Skin epidermis (tissue), 12 donors: Measurements from ENCODE around the gene SIPA1L3.
A peak's percentile ranks its signal among the peaks of the same experiment; 100 is the strongest.

Source experiments
- H3K27ac ChIP-seq, 21 experiments: fragments of 200-600 bp; sonication (generic) in 11 of 21; one replicate each; pipeline ENCODE4 v1.5.0; 2020; ENCODE audit warnings: mild to moderate bottlenecking in 3 of 21, inconsistent platforms in 2 of 21, moderate library complexity in 2 of 21
- H3K4me3 ChIP-seq, 7 experiments: fragments of 200-600 bp; sonication (generic) in 2 of 7; one replicate each; pipeline ENCODE4 v1.5.0; 2020; ENCODE audit warnings: inconsistent platforms in 2 of 7, mild to moderate bottlenecking in 2 of 7, moderate library complexity in 1 of 7

The SIPA1L3 gene

DNA sequence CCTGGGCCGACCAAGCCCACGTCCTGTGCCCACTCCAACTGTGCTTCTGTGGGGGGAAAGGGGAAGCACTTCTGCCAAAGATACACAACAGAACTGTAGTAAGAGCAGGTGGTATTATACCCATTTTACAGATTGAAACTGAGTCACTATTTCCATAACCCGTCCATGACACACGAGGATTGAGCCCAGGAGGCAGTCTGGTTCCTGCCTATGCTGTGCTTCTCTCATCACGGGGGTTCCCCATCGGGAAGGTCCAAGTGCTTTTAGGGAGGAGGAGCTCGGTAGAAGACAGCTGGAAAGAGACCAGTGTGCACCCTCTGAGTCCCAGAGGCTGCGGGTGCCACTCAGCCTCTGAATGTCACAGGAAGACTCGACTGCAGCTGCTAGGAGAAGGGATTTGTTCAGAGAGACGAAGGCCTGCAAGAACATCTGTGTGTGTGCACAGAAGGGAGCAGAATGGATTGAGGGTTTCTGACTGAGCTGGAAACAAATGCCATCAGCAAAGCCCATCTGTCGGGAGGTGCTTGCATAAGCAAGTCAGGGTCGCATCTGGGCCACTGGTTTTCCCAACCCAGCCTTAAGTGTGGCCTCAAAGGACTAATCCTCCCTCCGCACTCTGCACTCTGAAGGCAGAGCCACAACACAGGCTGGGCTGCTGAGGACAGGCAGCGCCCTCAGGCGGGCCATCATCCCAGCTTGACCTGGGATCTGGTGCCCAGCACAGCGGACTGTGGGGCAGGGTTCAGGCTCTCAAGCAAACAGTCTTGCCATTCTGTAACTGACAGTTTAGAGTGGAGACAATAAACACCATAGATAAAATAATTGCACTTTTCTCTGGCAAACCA lies 167.1 kb downstream of the SIPA1L3 start:
- no peak overlapping the region for H3K27ac ChIP-seq
- H3K4me3 ChIP-seq, result no peak overlapping the region

DNA sequence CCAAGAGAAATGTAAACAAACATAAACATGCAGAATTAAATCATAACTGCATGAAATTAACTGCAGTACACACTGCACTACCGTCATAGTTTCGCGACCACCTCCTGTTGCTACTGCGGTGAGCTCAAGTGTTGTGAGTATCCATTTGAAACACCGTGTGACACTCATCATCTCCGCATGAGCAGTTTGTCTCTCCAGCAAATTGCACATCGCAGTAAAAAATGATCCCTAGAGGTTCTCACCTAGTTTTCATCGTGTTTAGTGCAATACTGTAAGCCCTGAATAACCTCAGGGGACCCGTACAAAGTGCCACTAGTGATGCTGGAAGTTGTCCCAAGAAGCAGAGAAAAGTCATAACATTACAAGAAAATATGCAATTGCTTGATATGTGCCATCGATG lies 169.3 kb downstream of the SIPA1L3 start:
- no peak overlapping the region for H3K27ac ChIP-seq
- H3K4me3 ChIP-seq, result no peak overlapping the region

DNA sequence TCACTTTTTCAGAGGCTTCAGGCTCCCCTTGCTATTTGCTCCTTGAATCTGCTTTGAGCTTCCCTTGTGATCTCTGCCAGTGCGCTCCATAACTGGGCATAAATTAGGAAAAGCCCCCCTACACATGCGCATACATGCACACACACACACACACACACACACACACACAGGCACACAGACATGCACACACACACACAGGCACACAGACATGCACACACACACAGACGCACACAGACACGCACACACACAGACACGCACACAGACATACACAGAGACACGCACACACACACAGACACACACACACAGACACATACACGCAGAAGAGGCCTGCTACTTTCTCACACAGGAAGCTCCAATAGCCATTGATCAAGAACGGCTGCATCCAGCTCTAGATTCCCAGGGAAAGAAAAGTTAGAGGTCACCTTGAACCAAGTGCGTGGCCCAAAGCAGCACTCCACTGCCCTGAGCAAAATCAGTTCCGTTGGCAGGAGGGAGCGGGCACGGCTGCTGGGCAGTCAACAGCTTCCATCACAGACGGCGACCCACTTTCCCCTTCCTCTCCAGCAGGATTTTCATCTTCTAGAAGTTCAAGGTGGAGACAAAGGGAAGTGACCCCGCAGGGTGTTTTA lies 171.4 kb downstream of the SIPA1L3 start:
- Histone ChIP-seq H3K27ac (no peak overlapping the region), H3K4me3 (no peak overlapping the region)

DNA sequence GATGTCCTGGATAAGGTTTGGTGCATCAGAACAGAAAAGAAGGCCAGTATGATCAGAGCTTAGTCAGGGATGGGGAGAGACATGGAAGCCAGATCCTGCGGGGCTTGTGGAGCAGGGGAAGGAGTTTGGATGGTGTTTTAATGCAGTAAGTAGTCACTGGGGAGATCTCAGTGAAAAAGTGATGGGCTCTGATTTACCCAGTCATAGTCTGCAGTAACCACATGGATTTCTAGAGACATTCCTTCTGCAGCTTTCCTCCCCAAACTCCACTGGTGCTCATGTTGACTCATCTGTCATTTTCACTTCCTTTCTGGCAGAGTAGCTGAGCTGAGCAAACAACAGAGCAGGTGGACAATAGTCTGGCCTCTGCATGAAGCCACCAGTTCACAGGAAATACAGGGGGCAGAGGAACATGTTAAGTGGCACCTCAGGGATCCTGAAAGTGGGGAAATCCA lies 172.9 kb downstream of the SIPA1L3 start:
- no peak overlapping the region for H3K27ac ChIP-seq
- no peak overlapping the region for H3K4me3 ChIP-seq

DNA sequence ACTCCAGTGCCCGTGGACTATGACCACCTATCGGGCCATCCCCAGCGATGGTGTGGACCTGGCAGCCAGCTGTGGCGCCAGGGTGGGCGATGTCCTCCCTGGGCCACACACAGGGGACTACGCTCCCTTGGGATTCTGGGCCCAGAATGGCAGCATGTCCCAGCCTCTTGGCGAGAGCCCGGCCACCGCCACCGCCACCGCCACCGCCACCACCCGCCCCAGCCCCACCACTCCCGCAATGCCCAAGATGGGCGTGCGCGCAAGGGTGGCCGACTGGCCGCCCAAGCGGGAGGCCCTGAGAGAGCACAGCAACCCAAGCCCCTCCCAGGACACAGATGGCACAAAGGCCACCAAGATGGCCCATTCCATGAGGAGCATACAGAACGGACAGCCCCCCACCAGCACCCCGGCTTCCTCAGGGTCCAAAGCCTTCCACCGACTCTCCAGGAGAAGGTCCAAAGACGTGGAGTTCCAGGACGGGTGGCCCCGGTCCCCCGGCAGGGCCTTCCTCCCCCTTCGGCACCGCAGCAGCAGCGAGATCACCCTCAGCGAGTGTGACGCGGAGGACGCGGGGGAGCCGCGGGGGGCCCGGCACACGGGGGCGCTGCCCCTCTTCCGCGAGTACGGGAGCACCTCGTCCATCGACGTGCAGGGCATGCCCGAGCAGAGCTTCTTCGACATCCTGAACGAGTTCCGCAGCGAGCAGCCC lies 174.7 kb downstream of the SIPA1L3 start:
- H3K27ac ChIP-seq, result no peak overlapping the region
- no peak overlapping the region for H3K4me3 ChIP-seq

DNA sequence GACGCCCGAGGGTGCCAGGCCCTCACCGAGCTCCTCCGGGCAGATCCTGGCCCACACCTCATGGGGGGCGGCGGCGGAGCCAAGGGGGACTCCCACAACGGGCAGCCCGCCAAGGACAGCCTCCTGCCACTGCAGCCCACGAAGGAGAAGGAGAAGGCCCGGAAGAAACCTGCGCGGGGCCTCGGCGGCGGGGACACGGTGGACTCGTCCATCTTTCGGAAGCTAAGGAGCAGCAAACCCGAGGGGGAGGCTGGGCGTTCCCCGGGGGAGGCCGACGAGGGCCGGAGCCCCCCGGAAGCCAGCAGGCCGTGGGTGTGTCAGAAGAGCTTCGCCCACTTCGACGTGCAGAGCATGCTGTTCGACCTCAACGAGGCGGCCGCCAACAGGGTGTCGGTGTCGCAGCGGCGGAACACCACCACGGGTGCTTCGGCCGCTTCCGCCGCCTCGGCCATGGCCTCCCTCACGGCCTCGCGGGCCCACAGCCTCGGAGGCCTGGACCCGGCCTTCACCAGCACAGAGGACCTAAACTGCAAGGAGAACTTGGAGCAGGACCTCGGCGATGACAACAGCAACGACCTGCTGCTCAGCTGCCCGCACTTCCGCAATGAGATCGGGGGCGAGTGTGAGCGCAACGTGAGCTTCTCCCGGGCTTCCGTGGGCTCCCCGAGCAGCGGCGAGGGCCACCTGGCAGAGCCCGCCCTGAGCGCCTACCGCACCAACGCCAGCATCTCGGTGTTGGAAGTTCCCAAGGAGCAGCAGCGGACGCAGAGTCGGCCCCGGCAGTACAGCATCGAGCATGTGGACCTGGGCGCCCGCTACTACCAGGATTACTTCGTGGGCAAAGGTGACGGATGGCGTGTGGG lies 175.5 kb downstream of the SIPA1L3 start:
- no peak overlapping the region for H3K4me3 ChIP-seq
- H3K27ac ChIP-seq, result no peak overlapping the region

DNA sequence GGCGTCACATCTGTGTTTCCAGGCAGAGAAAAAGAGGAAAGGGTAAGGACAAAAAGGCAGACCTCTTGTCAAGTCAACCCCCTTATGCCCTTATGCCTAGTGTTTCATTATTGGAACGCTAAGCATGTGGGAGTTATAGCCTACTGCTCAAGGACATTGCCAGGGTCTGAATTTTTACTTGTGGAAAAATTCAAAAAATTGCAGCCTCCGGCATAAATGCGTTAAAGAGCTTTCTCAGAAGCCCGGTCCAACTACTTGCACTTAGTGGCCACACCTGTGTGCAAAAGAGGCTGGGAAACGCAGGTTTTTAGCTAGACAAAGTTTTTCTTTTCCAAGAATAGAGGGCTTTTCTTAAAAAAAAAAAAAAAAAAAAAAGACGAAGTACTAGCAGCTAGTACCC lies 177.2 kb downstream of the SIPA1L3 start:
- no peak overlapping the region for H3K4me3 ChIP-seq
- no peak overlapping the region for H3K27ac ChIP-seq

DNA sequence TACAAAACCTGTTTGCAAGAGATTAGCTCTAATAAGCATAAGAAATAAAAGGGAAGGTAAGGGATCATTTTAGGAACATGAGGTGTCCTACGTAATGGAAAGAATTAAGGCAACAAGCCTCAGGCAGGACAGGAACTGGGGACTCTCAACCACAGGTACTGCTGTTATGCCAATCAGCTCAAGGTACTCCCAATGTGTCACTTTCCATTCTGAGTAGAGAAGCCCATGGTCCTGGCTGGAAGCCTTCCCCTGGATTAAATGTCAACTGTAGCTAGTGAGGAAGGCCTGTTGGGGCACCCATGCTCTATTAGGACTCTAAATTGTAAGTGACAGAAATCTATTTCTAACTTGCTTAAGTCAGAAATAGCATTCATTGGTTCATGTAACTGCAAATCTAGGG lies 182.4 kb downstream of the SIPA1L3 start:
- Histone ChIP-seq H3K27ac (no peak overlapping the region), H3K4me3 (no peak overlapping the region)

DNA sequence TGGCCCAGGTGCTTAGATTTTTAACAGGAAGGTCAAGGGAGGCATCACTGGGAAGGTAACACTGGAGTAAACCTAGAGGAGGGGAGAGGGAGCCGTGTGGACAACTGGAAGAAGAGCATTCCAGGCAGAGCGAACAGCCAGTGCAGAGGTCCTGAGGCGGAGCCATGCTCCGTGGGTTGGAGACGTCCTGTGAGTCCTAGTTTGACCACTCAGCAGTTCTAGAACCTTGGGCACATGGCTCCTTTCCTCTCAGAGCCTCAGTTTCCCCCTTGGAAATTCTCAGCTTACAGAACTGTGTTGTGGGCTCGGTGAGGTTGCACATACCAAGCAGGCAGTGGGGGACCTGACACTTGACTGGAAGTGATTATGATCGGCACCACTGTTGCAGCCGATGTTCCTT lies 186.1 kb downstream of the SIPA1L3 start:
- Histone ChIP-seq H3K27ac (no peak overlapping the region), H3K4me3 (no peak overlapping the region)

DNA sequence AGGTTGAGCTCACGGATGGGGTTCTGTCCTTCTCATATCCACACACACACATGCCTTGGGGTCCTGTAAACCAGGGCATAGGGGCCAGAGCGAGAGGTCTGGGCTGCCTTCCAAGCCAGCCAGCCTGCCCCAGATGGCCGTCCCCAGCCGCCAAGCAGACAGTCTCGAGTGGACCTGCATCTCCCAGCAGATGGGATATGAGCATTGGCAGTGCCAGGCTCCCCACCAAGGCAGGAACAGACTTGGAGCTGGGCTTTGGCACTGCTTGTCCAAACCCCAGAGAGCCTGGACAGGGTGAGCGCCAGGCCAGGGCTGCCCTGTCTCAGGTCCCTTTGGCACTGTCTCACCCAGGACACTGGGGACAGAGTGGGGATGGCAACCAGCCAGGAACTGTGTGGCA lies 186.6 kb downstream of the SIPA1L3 start:
- Histone ChIP-seq H3K27ac (no peak overlapping the region), H3K4me3 (no peak overlapping the region)

DNA sequence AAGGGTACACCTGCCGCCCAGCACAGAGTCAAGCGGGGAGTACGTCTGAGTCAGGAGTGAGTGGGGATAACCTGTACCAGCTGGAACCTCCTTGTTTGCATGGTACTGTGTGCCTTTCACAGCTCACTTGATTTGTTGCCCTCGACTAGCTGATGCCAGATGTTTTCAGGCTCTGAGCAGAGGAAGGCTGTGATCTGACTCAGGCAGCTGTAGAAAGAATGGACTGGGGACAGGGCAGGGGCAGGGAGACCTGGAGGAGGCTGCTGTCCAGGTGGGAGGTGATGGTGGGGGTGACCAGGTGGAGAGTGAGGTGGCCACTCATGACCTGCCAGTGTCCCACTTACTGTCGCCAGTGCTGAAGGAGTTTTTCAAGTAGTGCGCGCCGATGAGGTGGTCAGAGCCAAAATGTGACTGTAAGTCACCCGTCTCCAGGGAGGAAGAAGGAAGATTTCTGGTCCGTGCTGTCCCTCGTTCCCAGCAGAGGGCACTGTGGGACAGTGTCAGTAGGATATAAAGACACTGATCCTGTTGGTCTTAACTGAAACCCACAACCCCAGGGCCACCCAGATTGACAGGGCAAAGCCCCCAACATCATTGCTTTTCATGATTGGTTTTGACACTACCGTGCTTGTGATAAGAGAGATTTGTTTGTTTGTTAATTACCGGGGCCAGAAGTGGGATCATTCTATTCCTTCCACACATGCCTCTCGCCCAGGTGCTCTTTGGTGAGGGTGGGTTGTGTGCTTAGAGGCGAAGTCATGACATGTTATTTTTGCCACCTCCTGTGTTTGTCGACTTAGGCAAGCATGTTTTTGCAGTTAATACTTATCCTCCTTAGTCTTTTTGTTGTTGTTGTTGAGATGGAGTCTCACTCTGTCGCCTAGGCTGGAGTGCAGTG lies 188.7 kb downstream of the SIPA1L3 start:
- Histone ChIP-seq H3K27ac (peak overlapping the region in 1 of 21 experiments; percentile 21), H3K4me3 (no peak overlapping the region)

DNA sequence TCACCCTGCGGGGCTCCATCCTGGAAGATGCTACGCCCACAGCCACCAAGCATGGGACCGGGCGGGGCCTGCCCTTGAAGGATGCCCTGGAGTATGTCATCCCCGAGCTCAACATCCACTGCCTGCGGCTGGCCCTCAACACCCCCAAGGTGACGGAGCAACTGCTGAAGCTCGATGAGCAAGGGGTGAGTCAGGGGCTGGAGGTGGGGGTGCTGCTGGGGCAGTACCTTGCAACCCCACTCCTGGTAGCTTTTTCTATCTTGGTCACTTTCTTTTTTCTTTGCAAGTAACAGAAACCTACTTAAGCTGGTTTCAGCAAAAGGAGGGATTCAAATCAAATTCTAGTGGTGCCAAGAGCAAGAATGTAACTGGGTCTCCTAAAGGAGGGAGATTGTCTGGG lies 193.0 kb downstream of the SIPA1L3 start:
- no peak overlapping the region for H3K27ac ChIP-seq
- no peak overlapping the region for H3K4me3 ChIP-seq

DNA sequence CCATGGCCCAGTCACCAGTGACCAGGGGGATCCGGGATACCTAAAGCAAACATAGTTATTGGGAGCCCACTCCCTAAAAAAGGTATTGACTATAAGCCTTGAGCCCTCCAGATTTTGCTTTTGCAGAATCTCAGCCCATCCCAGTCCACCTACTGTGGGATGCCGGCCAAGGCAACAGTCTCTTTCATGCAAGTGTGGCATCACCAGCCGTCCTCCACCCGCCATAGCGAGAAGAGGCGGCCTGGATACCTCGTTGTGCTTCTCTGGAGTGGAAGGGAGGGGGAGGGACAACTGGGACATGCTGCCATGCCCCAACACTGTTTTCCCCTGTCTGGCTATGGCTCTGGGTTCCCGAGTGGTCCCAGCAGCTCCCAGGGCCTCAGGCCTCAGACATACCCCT lies 193.6 kb downstream of the SIPA1L3 start:
- no peak overlapping the region for H3K27ac ChIP-seq
- no peak overlapping the region for H3K4me3 ChIP-seq

DNA sequence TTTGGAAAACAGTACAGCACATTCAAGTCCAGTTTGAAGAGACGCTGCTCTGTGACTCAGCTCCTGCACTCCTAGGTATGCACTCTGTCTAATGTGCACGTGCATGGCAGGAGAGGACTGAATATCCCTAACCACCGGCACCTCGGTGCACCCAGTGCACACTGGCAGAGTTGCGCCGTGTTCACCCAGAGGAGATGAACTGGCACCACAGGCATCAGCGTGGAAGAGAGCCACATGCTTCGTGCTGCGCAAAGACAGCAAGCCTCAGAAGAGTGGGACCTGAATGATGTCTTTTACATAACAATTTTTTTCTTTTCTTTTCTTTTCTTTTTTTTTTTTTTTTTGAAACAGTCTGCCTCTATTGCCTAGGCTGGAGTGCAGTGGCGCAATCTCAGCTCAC lies 194.7 kb downstream of the SIPA1L3 start:
- H3K4me3 ChIP-seq, result no peak overlapping the region
- H3K27ac ChIP-seq, result no peak overlapping the region

DNA sequence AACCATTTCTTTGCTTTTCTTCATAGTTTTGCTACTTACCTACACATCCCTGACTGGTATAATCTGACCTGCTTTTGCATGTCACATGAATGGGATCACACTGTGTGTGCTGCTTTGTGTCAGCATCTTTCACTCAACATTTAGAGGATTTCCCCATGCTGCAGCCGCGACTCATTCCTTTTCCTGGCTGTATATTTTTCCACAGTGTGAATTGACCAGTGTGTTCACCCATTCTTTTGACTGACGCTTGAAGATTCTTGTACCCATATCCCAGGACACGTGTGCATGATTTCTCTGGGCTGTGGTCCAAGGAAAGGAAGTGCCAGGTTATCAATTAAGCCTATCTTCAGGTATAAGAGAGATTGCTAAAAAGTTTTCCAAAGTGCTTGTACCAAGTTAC lies 198.6 kb downstream of the SIPA1L3 start:
- no peak overlapping the region for H3K27ac ChIP-seq
- H3K4me3 ChIP-seq, result no peak overlapping the region

DNA sequence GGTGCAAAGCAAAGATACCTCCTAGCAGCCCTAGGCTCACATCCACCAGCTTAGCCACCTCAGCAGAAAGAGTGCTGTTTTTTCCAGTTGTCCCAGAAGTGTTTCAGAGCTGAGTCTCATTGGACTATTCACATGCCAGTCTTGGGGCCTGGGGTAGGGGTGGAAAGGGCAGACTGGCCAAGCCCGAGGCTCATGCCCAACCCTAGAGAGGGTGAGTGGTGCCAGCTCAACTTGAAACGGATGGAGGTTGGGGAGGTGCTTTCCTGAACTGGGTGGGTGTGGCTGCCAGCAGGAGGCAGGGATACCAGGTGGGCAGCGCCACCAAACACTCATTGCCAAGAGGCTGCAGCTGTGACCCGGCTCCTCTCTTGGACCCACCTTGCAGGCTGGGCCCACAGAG lies 200.1 kb downstream of the SIPA1L3 start:
- no peak overlapping the region for H3K4me3 ChIP-seq
- H3K27ac ChIP-seq, result no peak overlapping the region

DNA sequence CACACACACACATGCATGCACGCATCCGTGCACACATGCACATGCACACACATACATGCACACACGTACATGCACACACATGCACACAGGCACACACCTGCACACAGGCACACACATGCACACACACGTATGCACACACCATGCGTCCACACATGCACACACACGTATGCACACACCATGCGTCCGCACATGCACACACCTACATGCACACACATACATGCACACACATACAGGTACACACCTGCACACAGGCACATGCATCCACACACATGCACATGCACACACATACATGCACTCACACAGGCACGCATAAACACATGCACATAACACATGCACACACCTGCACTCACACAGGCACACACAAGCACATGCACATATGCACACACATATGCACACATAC lies 204.9 kb downstream of the SIPA1L3 start:
- Histone ChIP-seq H3K4me3 (no peak overlapping the region), H3K27ac (no peak overlapping the region)

DNA sequence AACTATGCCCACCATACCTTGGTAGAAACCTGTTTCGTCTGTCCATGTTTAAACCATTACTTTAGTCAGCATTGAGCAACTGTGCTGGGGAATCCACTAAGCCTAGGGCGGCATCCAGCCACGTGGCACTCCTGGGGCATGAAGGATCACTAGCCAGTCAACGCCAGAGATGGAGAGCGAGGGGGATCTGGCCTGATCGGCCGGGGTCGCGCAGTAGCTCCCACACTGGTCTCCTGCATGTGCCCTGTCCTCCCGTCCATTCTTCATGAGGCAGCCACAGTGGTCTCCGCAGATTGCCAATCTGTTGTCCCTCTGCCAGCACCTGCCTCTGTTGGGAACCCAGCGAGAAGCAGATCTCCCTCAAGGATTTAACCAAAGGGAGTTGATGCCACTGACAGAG lies 207.6 kb downstream of the SIPA1L3 start:
- no peak overlapping the region for H3K27ac ChIP-seq
- no peak overlapping the region for H3K4me3 ChIP-seq

DNA sequence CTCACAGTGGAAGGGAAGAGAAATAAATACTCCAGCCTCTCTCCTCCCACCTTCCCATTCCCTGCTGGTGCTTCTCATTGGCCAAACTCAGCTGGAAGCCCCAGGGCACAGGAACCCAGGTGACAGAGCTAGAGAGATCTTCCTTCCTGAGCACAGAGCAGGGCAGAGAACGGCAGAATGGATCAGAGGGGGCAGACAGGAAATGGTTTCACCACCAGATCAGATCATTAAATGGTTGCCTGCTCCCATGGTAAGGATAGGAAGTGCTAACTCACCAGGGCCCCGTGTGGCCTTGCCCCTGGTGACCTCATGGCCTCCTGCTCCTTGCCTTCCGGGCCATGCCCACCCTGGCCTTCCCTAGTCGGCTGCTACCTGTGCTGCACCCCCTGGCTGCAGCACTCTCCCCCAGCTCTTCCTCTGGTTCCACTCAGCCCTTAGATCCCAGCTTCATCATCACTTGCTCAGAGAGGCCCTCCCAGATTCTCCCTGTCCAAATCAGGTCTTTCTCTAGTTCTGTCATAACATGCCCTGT lies 208.3 kb downstream of the SIPA1L3 start:
- Histone ChIP-seq H3K4me3 (no peak overlapping the region), H3K27ac (no peak overlapping the region)
